Measurements from ENCODE around the gene ICE2. TPM values are rescaled to one million over a fixed set of nuclear protein-coding genes. Genes with fewer than 3 reads are reported as not detected.

ICE2 gene
- total RNA-seq, 3 donors from 2014 or later (not counting 1 experiment from before 2014, with no cell fraction given): 21.7 to 36.7 (median 32.9) TPM

GRCh38 chr15:60464836-60465630 lies 13.9 kb downstream of the ICE2 start:
- 92% methylated on average over 6 of the region's 7 CpGs for WGBS (ENCODE audit: insufficient coverage)
- DNase-seq: no peak
- H3K27me3 ChIP-seq (ENCODE audit: control insufficient read depth, insufficient read depth, low read length): no peaks in the 10 kb centered on the region
- H3K4me1 ChIP-seq (ENCODE audit: control insufficient read depth, insufficient read depth, low read length): no peaks in the 10 kb centered on the region
- peaks cover 9% of the 10 kb centered on the region for H3K36me3 Mint-ChIP-seq
- H3K4me3 ChIP-seq (ENCODE audit: low read length): no peak overlapping the region
- no peak overlapping the region for H3K27ac ChIP-seq (ENCODE audit: low read length)
- no peaks in the 10 kb centered on the region for H3K9me3 Mint-ChIP-seq
- H3K4me3 Mint-ChIP-seq: no peak overlapping the region
- intact Hi-C loops (cut with micrococcal nuclease): no loop called here
- no peak overlapping the region for H3K27ac Mint-ChIP-seq
- no peaks in the 10 kb centered on the region for H3K27me3 Mint-ChIP-seq (ENCODE audit: low read depth in 2 of 2)
- ATAC-seq: no peak
- H3K4me1 Mint-ChIP-seq: no peaks in the 10 kb centered on the region
- TF ChIP-seq CTCF (IDR thresholded peaks at IDR 0.05): no peak
- no peaks in the 10 kb centered on the region for H3K9me3 ChIP-seq (ENCODE audit: control insufficient read depth, insufficient read depth, low read length)
- H3K36me3 ChIP-seq (ENCODE audit: control insufficient read depth, insufficient read depth, low read length): peaks cover 35% of the 10 kb centered on the region

- DNase-seq (no peak), ATAC-seq (no peak)
- Histone ChIP-seq H3K27ac (ENCODE audit: low read length) (no peak overlapping the region), H3K36me3 (ENCODE audit: control insufficient read depth, insufficient read depth, low read length) (peaks cover 22% of the 10 kb centered on the region), H3K9me3 (ENCODE audit: control insufficient read depth, insufficient read depth, low read length) (no peaks in the 10 kb centered on the region), H3K27me3 (ENCODE audit: control insufficient read depth, insufficient read depth, low read length) (no peaks in the 10 kb centered on the region), H3K4me3 (ENCODE audit: low read length) (no peak overlapping the region), H3K4me1 (ENCODE audit: control insufficient read depth, insufficient read depth, low read length) (no peaks in the 10 kb centered on the region)
- no peak overlapping the region for H3K27ac Mint-ChIP-seq
- H3K4me1 Mint-ChIP-seq: no peaks in the 10 kb centered on the region
- TF ChIP-seq CTCF (IDR thresholded peaks at IDR 0.05): no peak
- peaks cover 9% of the 10 kb centered on the region for H3K36me3 Mint-ChIP-seq
- H3K4me3 Mint-ChIP-seq: no peak overlapping the region
- H3K27me3 Mint-ChIP-seq (ENCODE audit: low read depth in 2 of 2): no peaks in the 10 kb centered on the region
- intact Hi-C loops (cut with micrococcal nuclease): no loop called here
- no peaks in the 10 kb centered on the region for H3K9me3 Mint-ChIP-seq
Measured at GRCh38 chr15:60462027-60462426, 16.9 kb downstream of the ICE2 start.

GRCh38 chr15:60460931-60461330 lies 18.0 kb downstream of the ICE2 start:
- H3K27me3 ChIP-seq (ENCODE audit: control insufficient read depth, insufficient read depth, low read length): no peaks in the 10 kb centered on the region
- DNase-seq (no peak), ATAC-seq (no peak)
- no peaks in the 10 kb centered on the region for H3K9me3 ChIP-seq (ENCODE audit: control insufficient read depth, insufficient read depth, low read length)
- WGBS (ENCODE audit: insufficient coverage): 98% methylated on average over 2 of the region's 4 CpGs
- H3K36me3 ChIP-seq (ENCODE audit: control insufficient read depth, insufficient read depth, low read length): peaks cover 14% of the 10 kb centered on the region
- Mint-ChIP-seq H3K4me3 (no peak overlapping the region), H3K36me3 (peaks cover 9% of the 10 kb centered on the region), H3K4me1 (no peaks in the 10 kb centered on the region), H3K9me3 (no peaks in the 10 kb centered on the region), H3K27ac (no peak overlapping the region), H3K27me3 (ENCODE audit: low read depth in 2 of 2) (no peaks in the 10 kb centered on the region)
- no peak overlapping the region for H3K4me3 ChIP-seq (ENCODE audit: low read length)
- TF ChIP-seq CTCF (IDR thresholded peaks at IDR 0.05): no peak
- no peaks in the 10 kb centered on the region for H3K4me1 ChIP-seq (ENCODE audit: control insufficient read depth, insufficient read depth, low read length)
- intact Hi-C loops (cut with micrococcal nuclease): no loop called here
- H3K27ac ChIP-seq (ENCODE audit: low read length): no peak overlapping the region

GRCh38 chr15:60458721-60459120 lies 20.2 kb downstream of the ICE2 start:
- Histone ChIP-seq H3K27ac (ENCODE audit: low read length) (no peak overlapping the region), H3K9me3 (ENCODE audit: control insufficient read depth, insufficient read depth, low read length) (no peaks in the 10 kb centered on the region), H3K36me3 (ENCODE audit: control insufficient read depth, insufficient read depth, low read length) (peaks cover 29% of the 10 kb centered on the region), H3K4me1 (ENCODE audit: control insufficient read depth, insufficient read depth, low read length) (no peaks in the 10 kb centered on the region), H3K27me3 (ENCODE audit: control insufficient read depth, insufficient read depth, low read length) (no peaks in the 10 kb centered on the region), H3K4me3 (ENCODE audit: low read length) (no peak overlapping the region)
- Mint-ChIP-seq H3K4me1 (no peaks in the 10 kb centered on the region), H3K9me3 (no peaks in the 10 kb centered on the region), H3K4me3 (no peak overlapping the region), H3K36me3 (no peaks in the 10 kb centered on the region), H3K27me3 (ENCODE audit: low read depth in 2 of 2) (no peaks in the 10 kb centered on the region), H3K27ac (no peak overlapping the region)
- TF ChIP-seq CTCF (IDR thresholded peaks at IDR 0.05): no peak
- 83% methylated on average over 6 of the region's 6 CpGs for WGBS (ENCODE audit: insufficient coverage)
- ATAC-seq (no peak), DNase-seq (no peak)
- intact Hi-C loops (cut with micrococcal nuclease): no loop called here

Data from natural killer cell (primary cell).